Measurements from ENCODE around the gene MKNK1. TPM values are rescaled to one million over a fixed set of nuclear protein-coding genes. Genes with fewer than 3 reads are reported as not detected.

MKNK1 gene
- total RNA-seq, 1 donor from 2014 or later: 61.1 TPM

DNA sequence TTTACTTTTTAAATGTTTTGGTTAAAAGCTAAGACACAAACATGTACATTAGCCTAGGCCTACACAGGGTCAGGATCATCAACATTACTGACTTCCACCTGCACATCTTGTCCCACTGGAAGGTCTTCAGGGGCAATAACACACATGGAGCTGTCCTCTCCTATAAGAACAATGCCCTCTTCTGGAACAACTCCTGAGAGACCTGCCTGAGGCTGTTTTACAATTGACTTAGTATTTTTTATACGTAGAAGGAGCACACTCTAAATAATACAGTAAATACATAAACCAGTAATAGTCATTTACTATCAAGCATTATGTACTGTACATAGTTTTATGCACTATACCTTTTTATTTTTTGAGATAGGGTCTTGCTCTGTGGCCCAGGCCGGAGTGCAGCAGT is 26.7 kb upstream of the MKNK1 start:
- Histone ChIP-seq H3K27ac (no peak overlapping the region), H3K36me3 (peaks cover 54% of the 10 kb centered on the region)
- ATAC-seq: no peak

DNA sequence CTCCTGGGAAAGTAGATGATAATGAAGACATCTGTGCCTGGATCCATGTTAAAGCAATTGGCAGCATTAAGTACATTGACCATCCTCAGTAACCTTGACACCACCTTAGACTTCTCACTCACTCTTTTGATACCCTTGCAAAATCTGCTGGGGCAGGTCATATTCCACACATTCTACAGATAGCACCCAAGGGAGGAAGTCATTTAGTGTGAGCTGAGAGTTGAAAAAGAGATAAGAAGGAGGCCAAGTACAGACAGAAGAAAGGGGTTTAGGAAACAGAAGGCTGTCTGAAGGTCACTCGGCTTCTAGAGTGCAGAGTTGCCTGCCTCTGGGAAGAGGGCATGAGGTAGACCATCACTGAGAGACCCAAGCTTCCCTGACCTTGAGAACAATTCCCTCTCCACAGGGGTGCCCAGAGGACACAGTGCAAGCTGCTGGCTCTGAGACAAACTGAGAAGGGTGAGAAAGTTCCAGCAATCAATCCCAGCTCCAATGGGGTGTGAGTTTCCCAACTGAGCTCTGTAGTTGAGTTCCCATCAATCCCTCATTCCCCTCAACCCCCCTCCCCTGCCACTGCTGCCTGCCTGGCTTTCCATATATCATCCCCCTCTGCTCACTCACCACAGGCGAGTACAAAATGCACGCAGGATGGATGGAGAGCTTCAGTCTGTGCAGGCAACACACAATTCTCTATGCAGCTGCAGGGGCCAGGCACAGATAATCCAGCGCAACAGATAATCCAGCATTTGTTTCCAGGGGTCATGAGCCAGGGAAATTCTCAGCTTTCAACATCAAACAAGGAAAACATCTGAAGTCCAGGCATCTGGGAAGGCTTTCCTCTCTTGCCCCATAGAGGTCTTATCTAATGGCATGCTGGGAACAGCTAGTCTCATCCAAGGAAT is 19.9 kb upstream of the MKNK1 start:
- no peaks in the 10 kb centered on the region for H3K27me3 ChIP-seq
- H3K4me1 ChIP-seq: no peaks in the 10 kb centered on the region
- ATAC-seq (no peak), DNase-seq (no peak)
- no peaks in the 10 kb centered on the region for H3K36me3 ChIP-seq
- no peaks in the 10 kb centered on the region for H3K9me3 ChIP-seq
- no peak overlapping the region for H3K4me3 ChIP-seq
- TF ChIP-seq, protein P1, sequence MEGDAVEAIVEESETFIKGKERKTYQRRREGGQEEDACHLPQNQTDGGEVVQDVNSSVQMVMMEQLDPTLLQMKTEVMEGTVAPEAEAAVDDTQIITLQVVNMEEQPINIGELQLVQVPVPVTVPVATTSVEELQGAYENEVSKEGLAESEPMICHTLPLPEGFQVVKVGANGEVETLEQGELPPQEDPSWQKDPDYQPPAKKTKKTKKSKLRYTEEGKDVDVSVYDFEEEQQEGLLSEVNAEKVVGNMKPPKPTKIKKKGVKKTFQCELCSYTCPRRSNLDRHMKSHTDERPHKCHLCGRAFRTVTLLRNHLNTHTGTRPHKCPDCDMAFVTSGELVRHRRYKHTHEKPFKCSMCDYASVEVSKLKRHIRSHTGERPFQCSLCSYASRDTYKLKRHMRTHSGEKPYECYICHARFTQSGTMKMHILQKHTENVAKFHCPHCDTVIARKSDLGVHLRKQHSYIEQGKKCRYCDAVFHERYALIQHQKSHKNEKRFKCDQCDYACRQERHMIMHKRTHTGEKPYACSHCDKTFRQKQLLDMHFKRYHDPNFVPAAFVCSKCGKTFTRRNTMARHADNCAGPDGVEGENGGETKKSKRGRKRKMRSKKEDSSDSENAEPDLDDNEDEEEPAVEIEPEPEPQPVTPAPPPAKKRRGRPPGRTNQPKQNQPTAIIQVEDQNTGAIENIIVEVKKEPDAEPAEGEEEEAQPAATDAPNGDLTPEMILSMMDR (IDR thresholded peaks at IDR 0.05): no peak
- no peak overlapping the region for H3K27ac ChIP-seq
- intact Hi-C loops (cut with DNase I): no loop called here

More for the DNA sequence above, 26.7 kb upstream of the MKNK1 start:
- Histone ChIP-seq H3K27me3 (no peaks in the 10 kb centered on the region), H3K4me3 (no peak overlapping the region), H3K9me3 (no peaks in the 10 kb centered on the region), H3K4me1 (no peaks in the 10 kb centered on the region)
- DNase-seq: no peak
- TF ChIP-seq, protein P1 (IDR thresholded peaks at IDR 0.05): no peak
- intact Hi-C loops (cut with DNase I): no loop called here

DNA sequence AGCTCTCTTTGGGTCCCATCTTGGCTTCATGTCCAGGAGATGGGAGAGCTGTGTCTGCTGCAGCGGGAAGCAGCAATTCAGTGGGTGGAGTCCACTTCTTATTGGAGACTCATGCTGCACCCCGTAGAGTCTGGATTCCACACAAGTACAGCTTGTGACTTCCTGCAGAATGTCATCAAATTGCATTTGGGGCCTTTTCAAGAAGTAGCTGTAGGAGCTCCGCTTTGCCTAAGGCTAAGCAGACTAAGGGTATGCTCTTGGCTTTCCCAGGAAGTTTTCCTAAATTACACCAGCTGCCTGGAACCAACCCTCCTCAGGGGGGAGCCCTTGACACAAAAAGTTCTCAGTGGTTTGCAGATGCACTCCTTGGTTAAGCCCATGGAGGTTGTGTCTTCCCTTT is 18.3 kb upstream of the MKNK1 start:
- TF ChIP-seq, protein P1 (IDR thresholded peaks at IDR 0.05): peak; percentile 49
- Histone ChIP-seq H3K27ac (no peak overlapping the region), H3K27me3 (no peaks in the 10 kb centered on the region), H3K9me3 (no peaks in the 10 kb centered on the region), H3K36me3 (no peaks in the 10 kb centered on the region), H3K4me3 (no peak overlapping the region), H3K4me1 (peaks cover 1% of the 10 kb centered on the region)
- ATAC-seq (peak; percentile 70), DNase-seq (no peak)
- intact Hi-C loops (cut with DNase I): no loop called here

DNA sequence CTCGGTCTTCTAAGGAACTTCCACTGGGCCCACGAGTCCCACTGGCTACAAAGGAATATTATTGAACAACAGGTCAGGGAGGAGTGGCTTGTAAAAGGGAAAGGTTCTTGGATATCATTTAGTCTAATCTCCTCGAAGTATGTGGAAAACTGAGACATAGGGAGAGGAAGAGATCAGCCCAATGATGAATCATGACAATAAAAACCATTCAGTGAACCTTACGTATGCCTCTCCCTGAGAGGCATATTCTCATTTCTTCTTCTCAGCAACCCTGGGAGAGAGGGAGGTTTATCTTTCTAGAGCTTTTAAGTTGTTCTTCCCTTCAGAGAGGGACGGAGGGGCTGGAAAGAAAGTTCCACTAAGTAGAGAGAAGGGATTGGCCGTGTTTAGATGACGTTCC is 17.9 kb upstream of the MKNK1 start:
- Histone ChIP-seq H3K4me3 (no peak overlapping the region), H3K36me3 (no peaks in the 10 kb centered on the region), H3K4me1 (peaks cover 5% of the 10 kb centered on the region), H3K27me3 (no peaks in the 10 kb centered on the region), H3K27ac (no peak overlapping the region), H3K9me3 (no peaks in the 10 kb centered on the region)
- intact Hi-C loops (cut with DNase I): no loop called here
- DNase-seq (no peak), ATAC-seq (no peak)
- TF ChIP-seq, protein P1 (IDR thresholded peaks at IDR 0.05): no peak

DNA sequence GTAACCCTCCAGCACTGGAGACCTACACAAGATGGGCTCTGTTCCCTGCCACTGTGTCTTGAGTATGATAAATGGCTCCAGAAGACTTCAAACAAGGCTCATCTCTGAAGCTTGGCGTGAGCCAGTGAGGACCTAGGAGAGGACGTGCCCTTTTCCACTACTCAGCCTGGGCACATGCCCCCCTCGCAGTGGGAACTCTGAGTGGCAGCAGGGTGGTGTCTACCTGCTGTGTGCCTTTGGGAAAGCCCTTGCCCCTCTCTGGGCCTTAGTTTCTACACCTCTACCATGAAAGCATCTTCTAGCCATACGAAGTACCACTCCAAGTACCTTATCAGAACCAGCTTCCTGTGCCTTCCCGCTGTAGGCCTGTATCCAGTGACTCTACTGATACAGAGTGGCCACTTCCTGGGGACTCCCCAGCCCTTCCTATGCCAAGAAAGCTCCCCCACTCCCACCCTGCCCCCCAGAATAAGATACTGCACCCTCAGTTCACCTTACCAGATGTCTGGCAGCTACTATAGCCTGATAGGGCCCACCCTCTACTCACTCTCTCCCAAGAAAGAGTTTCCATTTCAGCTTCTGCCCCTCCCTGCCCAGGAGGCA is 15.7 kb upstream of the MKNK1 start:
- Histone ChIP-seq H3K4me3 (no peak overlapping the region), H3K4me1 (peaks cover 16% of the 10 kb centered on the region), H3K27me3 (no peaks in the 10 kb centered on the region), H3K36me3 (no peaks in the 10 kb centered on the region), H3K9me3 (no peaks in the 10 kb centered on the region), H3K27ac (no peak overlapping the region)
- intact Hi-C loops (cut with DNase I): no loop called here
- ATAC-seq (no peak), DNase-seq (no peak)
- TF ChIP-seq, protein P1 (IDR thresholded peaks at IDR 0.05): no peak
